Amniotic epithelial cell (primary cell): ENCODE data around the gene PMEPA1.
A peak's percentile ranks its signal among the peaks of the same experiment; 100 is the strongest.

ENCODE experiments used
- DNase-seq: peaks from one replicate; pipeline ENCODE4 v3.0.0-alpha.2; 2010; ENCODE audit warnings: low read depth

Gene PMEPA1

GRCh38 chr20:57661746-57662455 is 47.9 kb downstream of the PMEPA1 start:
- no peak for DNase-seq

GRCh38 chr20:57660922-57661745 is 48.7 kb downstream of the PMEPA1 start:
- no peak for DNase-seq

- no peak for DNase-seq
Measured at GRCh38 chr20:57660181-57660921, 49.5 kb downstream of the PMEPA1 start.

GRCh38 chr20:57659517-57660180 is 50.2 kb downstream of the PMEPA1 start:
- DNase-seq = no peak

- no peak for DNase-seq
Measured at GRCh38 chr20:57658833-57659516, 50.8 kb downstream of the PMEPA1 start.

DNA sequence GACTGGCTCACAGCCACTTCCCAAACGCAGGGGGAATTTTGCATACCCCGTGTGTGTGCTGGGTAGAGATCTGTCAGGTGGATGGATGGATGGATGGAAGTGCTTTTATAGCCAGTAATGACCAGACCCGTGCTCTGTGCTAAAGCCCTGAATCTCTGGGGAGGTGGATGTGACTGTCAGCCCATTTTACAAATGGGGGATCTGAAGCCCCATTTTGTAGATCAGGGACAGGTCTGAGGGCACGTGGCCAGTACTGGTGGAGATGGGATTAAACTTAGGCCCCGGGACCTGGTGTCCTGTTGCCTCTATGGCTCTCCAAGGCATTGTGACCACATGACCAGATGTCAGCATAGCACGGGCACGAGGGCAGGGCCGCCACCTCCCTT is 51.4 kb downstream of the PMEPA1 start:
- DNase-seq = no peak

DNA sequence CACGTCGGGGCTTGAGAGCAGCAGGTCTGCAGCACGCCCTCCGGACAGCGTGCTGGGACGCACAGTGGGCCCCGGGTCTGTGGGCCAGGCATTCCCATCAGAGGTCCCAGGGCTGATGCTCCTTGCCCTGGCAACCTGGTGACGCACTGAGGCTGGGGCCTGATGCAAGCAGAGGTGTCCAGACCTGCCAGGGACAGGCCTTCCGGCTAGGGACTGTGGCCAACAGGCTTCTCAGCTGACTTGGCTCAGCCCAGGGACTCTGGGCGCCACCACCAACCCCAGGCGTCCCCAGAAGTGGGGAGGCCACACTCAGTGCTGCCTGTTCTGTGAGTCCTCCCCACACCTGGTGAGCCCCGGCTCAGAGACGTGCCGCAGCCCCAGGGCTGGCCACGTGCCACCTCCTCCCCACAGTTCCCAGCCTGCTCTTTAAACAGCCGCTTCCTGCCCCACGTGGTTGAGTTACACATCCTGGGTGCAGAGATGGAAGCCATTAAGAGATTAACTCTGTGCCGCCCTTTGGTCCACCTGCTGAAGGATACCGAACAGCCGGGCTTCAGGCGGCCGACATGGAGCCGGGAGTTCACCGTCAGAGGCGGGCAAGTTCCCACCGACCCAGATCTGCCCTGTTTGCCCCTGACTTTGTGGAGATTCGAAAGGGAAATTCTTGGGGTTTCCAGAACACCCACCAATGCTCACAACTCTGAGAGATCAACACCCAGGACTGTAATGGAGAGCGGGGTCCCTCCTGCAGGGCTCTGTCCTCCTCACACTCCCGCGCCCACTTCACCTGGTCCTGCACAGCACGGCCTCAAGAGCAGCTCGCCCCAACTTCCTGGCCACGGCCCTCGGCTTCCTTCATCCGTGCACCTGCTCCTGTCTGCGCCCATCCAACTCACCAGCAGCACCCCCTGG is 52.0 kb downstream of the PMEPA1 start:
- DNase-seq = no peak

DNA sequence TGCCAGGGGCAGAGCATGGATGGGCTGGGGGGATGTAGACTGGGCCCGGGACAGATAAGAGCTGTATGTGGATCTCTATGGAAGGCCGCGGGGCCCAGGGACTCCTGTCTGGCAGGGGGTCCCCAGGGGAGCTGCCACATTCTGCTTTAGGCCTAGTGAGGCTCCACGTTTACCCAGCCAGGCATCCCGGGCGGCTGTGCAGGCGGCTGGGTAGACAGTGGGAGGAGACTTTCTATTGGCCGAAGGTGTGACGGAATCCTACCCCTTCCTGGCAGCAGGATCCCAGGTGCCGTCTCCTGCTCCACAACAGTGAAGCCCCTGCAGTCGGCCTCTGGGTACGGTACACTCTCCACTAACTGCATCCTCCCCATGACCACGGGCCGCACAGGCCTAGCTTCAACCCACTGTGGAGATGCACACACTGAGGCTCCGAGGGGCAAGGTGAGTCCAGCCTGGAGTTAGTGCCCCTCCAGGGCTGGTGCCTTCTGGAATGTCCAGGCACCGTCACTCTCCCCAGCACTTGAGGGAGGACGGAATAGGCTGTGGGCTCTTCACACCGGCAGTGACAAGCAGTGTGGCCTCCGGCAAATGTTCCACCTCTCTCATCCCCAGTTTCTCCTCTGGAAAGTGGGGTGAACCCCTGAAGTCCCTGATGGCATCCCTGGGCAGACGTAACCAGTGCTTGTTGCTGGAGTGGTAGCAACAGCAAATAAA is 52.8 kb downstream of the PMEPA1 start:
- no peak for DNase-seq

GRCh38 chr20:57656252-57656820 is 53.5 kb downstream of the PMEPA1 start:
- DNase-seq = no peak

GRCh38 chr20:57655809-57656155 is 54.0 kb downstream of the PMEPA1 start:
- DNase-seq = no peak

DNA sequence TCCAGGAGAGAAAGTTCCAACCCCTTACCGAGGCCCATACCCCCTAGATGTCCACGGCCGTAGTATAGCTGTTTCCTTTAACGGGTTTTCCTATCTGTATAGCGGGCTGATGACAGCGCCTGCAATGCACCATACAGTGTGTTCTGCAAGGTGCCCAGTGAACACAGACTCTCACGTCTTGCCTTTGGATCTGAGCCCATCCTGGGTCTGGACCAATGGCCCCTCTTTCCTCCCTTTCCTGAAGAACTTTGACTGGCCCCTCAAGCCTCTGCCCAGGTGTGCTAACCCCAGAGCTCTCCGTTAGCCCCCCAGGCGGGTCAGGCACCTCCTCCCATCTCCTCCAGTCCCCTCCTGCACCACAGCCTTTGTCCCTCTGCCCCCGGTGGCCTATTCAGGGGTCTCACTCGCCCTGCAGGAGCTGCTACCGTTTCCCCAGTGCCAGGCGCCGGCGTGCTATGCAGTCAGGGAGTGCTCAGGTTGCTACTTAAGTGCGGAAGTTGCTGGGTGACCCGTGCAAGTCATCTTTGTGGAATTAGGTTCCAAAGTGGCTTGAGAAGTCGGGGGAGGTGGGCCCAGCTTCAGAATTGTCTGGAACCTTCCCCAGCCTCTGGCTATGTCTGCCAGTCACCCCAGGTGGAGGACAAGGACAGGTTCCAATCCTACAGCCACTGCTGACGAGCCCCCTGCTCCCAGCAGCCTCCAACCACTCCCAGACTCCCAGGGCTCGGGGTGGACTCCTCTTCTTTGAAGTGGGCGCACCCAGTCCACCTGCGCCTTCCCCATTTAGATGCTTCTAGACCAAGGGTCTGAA is 54.6 kb downstream of the PMEPA1 start:
- DNase-seq = no peak

GRCh38 chr20:57654363-57654997 is 55.3 kb downstream of the PMEPA1 start:
- DNase-seq = peak; percentile 51

DNA sequence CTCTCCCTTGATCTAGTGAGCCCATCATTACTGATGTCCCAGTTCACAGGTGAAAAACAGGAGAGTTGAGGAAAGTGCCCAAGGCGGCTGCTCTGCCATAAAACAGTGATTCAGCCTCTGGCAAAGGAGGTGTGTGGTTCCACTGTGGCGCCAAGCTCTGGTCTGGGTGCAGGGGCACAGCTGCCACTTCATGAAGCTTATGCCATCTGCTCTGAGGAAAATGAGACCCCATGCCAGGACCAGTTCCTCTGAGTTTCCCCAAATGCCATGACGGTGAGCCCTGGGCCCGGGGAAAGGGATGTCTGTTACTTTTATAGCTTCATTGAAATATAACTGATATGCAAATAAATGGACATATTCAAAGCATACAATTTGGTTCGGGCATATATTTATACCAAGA is 55.9 kb downstream of the PMEPA1 start:
- DNase-seq = no peak

GRCh38 chr20:57653546-57653900 is 56.3 kb downstream of the PMEPA1 start:
- no peak for DNase-seq

GRCh38 chr20:57652606-57653545 is 56.9 kb downstream of the PMEPA1 start:
- no peak for DNase-seq

GRCh38 chr20:57651881-57652605 is 57.8 kb downstream of the PMEPA1 start:
- no peak for DNase-seq
